Vagina (tissue), 2 donors: ENCODE results near the gene PGAP2.

Experiments
- CTCF ChIP-seq, 3 experiments: fragments of 450-650 bp in 2 of 3; fragments of 200-600 bp in 1 of 3; sonication (generic) in 1 of 3; IDR thresholded peaks; one replicate each; pipeline ENCODE4 v1.5.1; 2017 to 2019; ENCODE audit warnings: antibody characterized with exemption in 3 of 3, mild to moderate bottlenecking in 2 of 3, moderate library complexity in 2 of 3
- POLR2A ChIP-seq, 2 donors: fragments of 450-650 bp; IDR thresholded peaks; one replicate each; pipeline ENCODE4 v1.6.1; 2017; ENCODE audit warnings: antibody characterized with exemption in 2 of 2, mild to moderate bottlenecking in 2 of 2, moderate library complexity in 2 of 2

- no peak for TF ChIP-seq POLR2A (IDR thresholded peaks at IDR 0.05)
- TF ChIP-seq CTCF (IDR thresholded peaks at IDR 0.05) = no peak
These were observed 45.1 kb downstream of the PGAP2 start for GRCh38 chr11:3853545-3853842.
